Measurements from ENCODE around the gene TECTB. TPM values are rescaled to one million over a fixed set of nuclear protein-coding genes. Genes with fewer than 3 reads are reported as not detected.

TECTB gene
- total RNA-seq, 2 donors from 2014 or later: not detected

DNA sequence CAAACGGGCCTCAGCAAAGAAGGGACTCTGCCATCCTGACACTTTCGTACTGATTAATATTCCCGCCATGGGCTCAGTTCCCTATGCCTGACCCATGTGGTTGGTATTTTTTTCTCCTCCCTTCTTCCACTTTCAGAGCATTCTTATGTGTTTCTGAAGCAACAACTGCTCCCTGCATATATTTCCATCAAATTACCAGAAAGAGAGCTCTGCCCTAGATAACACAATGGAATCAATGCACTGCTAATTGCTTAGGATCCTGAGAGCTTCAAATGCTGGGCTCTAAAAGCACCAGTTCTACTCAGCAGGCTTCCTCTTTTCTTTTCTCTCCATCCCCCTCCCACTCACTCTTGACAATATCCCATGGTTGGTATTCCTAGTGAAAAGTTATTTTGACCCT, 5.3 kb downstream of the TECTB start:
- no peaks in the 10 kb centered on the region for H3K27me3 ChIP-seq (replicated peaks; ENCODE audit: insufficient read depth)
- H3K9me3 ChIP-seq: no peaks in the 10 kb centered on the region
- TF ChIP-seq CTCF (IDR thresholded peaks at IDR 0.05): no peak
- DNase-seq (ENCODE audit: low spot score): no peak
- no peak overlapping the region for H3K27ac ChIP-seq
- H3K4me1 ChIP-seq (ENCODE audit: control insufficient read depth in 1 of 2, low read depth in 2 of 2): peaks cover 0 to 4% of the 10 kb centered on the region in 2 donors
- ATAC-seq (ENCODE audit: insufficient number of reproducible peaks, low FRiP score, low read depth): no peak
- no peaks in the 10 kb centered on the region for H3K36me3 ChIP-seq
- H3K4me3 ChIP-seq: no peak overlapping the region

DNA sequence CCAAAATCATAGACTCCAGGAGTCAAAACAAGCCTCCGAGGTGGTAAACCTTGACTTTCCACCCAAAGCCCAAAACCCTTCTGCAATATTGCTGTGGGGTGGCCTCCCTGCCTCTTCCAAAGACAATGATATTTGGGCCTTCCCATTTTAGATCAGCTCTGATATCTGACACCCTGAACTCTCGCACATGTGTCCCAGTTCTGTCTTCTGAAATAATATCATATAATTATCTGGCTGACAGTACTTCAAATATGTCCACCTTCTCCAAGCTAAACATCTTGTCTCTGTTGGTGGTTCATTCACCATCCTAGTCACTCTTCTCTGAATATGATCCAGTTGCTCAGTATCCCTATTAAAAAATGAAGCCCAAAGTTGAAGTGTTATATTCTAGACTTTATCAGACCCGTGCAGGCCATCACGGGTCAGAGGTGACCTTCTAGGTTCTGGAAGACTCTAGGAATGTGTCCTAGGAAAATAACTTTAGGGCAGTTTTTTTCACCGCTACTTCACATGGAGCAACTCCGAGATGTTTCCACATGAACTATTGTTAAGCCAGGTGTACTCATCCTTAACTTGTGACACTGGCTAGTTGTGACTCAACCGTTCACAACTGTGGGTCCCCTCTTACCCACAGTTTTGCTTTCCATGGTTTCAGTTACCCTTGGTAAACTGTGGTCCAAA, 6.3 kb downstream of the TECTB start:
- ATAC-seq (ENCODE audit: insufficient number of reproducible peaks, low FRiP score, low read depth) (no peak), DNase-seq (ENCODE audit: low spot score) (no peak)
- no peaks in the 10 kb centered on the region for H3K27me3 ChIP-seq (replicated peaks; ENCODE audit: insufficient read depth)
- H3K4me3 ChIP-seq: no peak overlapping the region
- peaks cover 0 to 4% of the 10 kb centered on the region in 2 donors for H3K4me1 ChIP-seq (ENCODE audit: control insufficient read depth in 1 of 2, low read depth in 2 of 2)
- H3K9me3 ChIP-seq: no peaks in the 10 kb centered on the region
- TF ChIP-seq CTCF (IDR thresholded peaks at IDR 0.05): no peak
- no peak overlapping the region for H3K27ac ChIP-seq
- no peaks in the 10 kb centered on the region for H3K36me3 ChIP-seq

GRCh38 chr10:112290054-112290373, 6.8 kb downstream of the TECTB start:
- DNase-seq (ENCODE audit: low spot score) (no peak), ATAC-seq (ENCODE audit: insufficient number of reproducible peaks, low FRiP score, low read depth) (no peak)
- Histone ChIP-seq H3K27me3 (replicated peaks; ENCODE audit: insufficient read depth) (no peaks in the 10 kb centered on the region), H3K36me3 (no peaks in the 10 kb centered on the region), H3K9me3 (no peaks in the 10 kb centered on the region), H3K4me1 (ENCODE audit: control insufficient read depth in 1 of 2, low read depth in 2 of 2) (peaks cover 0 to 4% of the 10 kb centered on the region in 2 donors), H3K27ac (no peak overlapping the region), H3K4me3 (no peak overlapping the region)
- TF ChIP-seq CTCF (IDR thresholded peaks at IDR 0.05): no peak

GRCh38 chr10:112294169-112294568, 11.0 kb downstream of the TECTB start:
- Histone ChIP-seq H3K4me1 (ENCODE audit: control insufficient read depth in 1 of 2, low read depth in 2 of 2) (peaks cover 0 to 25% of the 10 kb centered on the region in 2 donors), H3K27ac (no peak overlapping the region), H3K9me3 (no peaks in the 10 kb centered on the region), H3K4me3 (no peak overlapping the region), H3K27me3 (replicated peaks; ENCODE audit: insufficient read depth) (no peaks in the 10 kb centered on the region), H3K36me3 (no peaks in the 10 kb centered on the region)
- ATAC-seq (ENCODE audit: insufficient number of reproducible peaks, low FRiP score, low read depth): no peak
- no peak for DNase-seq (ENCODE audit: low spot score)
- TF ChIP-seq CTCF (IDR thresholded peaks at IDR 0.05): no peak

DNA sequence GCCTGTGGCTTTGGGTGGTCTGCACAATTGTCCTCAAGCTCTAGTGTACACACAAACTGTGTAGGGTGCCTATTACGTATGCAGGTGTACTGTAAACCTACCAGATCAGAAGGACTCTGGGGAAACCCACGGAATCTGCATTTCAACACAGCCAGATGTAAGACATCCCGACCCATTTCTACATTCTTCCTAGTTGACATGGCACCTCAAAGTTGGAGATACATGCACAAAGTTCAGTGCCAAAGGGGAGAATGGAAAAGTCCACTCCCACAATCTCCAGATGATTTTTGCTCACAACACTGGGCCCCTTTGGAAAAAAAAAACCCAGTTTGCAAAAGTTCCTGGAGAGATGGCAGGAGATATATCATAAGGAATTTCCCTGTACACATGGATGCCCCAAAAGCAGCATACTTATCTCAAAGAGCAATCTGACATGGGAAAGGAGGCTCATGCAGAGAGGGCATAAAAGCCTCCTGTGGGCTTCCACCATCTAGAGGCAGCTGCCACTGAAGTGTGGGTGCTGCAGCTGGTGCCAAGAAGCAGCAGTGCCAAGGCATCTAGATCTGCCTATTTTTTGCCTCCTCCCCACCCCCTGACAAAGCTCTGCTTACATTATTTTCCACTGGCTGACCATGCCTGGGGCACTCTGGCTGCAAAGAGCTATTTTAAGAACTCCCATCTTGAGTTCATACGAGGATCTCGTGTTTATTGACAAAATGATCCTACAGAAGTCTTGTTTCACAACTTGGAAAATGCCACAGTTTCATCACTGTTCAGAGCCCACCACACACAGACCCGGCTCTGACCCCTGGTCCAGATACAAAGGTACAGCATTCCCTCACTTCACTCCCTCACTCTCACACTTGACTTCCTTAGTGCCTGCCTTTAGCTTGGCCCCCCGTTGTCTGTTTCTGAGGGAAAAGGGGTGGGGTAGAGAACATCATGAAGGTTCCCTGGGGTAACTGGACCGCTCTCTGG, 12.9 kb downstream of the TECTB start:
- Histone ChIP-seq H3K27me3 (replicated peaks; ENCODE audit: insufficient read depth) (no peaks in the 10 kb centered on the region), H3K27ac (peak overlapping the region; percentile 1 to 45), H3K36me3 (no peaks in the 10 kb centered on the region), H3K9me3 (no peaks in the 10 kb centered on the region), H3K4me1 (ENCODE audit: control insufficient read depth in 1 of 2, low read depth in 2 of 2) (peaks cover 0 to 25% of the 10 kb centered on the region in 2 donors), H3K4me3 (no peak overlapping the region)
- no peak for DNase-seq (ENCODE audit: low spot score)
- peak; percentile 40 for ATAC-seq (ENCODE audit: insufficient number of reproducible peaks, low FRiP score, low read depth)
- no peak for TF ChIP-seq CTCF (IDR thresholded peaks at IDR 0.05)
